Activated CD4-positive, alpha-beta T cell treated with anti-CD3 and anti-CD28 coated beads, Interleukin-2, Interleukin-6, amounts not matched to agents 100 ng/mL and 50 ng/mL, durations not matched to agents 16 hours and 8 hours (primary cell): ENCODE measurements around the gene DAGLA.

ENCODE experiments used
- DNase-seq: peaks from one replicate; pipeline ENCODE4 v3.0.0-alpha.2; 2020

DAGLA gene

DNA sequence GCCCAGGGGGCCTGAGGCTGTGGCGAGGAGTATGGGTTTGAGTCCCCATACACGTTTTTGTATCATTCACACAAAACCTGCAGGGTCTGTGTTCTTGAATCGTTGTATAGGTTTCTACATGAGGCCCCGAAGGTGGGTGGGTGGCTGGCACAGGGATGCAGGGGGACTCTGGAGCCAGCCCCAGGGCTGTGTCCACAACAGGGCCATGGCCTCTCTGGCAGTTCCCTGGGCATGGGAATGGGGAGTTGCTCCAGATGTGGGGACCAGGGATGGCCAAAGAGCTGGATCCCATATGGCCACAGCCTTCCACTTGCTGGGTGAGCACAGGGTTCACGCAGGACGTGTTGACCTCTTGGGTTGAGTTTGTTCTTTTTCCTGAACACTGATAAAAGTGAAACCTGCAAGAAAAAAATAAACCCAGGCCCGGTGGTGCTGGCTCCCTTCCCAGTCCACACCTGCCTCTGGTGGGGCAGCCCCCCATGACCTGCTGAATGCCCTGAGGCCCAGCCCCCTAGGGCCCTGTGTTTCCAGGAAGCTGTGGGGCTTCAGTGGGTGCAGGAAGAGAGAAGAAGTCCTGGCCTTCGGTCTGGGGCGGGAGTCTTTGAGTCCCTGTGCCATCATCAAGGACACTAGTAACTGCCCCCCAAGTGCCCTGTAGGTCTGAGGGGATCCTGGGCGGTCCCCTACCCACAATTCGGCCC lies 88.3 kb downstream of the DAGLA start:
- DNase-seq: no peak

- DNase-seq: no peak
Measured at GRCh38 chr11:61769169-61769920, 89.2 kb downstream of the DAGLA start.

DNA sequence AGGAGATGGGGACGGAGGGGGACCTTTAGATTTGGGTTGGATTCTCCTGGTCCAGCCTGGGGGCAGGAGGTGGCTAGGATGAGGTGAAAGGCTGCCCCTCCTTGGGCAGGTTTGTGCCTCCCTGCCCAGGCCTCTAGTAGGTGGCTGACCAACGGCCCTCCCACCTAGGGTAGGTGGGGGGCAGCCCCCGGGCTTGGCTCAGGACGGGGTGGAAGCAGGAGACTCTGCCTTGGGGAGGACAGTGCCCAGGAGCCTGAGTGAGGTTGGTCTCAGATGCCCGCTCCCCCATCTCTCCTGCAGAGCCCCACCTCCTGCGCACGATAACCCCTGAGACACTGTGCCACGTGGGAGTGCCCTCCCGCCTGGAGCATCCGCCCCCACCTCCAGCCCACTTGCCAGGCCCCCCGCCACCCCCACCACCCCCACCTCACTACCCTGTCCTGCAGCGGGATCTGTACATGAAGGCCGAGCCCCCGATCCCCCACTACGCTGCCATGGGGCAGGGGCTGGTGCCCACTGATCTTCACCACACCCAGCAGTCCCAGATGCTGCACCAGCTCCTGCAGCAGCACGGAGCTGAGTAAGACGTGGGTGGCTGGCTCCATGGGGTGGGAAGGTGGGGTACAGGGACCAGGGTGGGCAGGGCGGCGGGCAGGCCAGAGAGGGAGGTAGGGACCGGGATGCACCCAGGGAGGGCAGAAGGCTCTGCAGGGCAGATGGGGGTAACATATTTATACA lies 89.9 kb downstream of the DAGLA start:
- no peak for DNase-seq

DNA sequence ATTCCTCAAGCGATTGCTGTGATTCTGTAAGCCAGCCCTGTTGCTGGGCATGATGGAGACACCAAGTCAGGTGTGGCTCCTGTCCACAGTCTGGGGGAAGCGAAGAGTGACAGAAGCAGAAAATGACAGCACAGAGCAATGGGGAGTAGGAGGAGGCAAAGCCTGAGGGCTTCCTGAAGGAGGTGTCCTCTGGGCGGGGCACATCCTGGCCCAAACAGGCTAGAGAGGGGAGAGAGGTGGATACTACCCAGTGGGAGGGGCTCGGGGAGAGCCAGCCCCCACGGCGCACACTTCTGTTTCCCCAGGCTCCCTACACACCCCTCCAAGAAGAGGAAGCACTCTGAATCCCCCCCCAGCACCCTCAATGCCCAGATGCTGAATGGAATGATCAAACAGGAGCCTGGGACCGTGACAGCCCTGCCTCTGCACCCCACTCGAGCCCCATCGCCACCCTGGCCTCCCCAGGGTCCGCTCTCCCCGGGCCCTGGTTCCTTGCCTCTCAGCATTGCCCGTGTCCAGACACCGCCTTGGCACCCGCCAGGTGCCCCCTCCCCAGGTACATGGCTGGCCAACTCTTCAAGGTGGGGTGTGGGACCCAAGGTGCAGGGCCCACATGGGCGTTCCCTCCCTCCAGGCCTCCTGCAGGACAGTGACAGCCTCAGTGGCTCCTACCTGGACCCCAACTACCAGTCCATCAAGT lies 91.2 kb downstream of the DAGLA start:
- no peak for DNase-seq

GRCh38 chr11:61771985-61772455 lies 91.8 kb downstream of the DAGLA start:
- no peak for DNase-seq

DNA sequence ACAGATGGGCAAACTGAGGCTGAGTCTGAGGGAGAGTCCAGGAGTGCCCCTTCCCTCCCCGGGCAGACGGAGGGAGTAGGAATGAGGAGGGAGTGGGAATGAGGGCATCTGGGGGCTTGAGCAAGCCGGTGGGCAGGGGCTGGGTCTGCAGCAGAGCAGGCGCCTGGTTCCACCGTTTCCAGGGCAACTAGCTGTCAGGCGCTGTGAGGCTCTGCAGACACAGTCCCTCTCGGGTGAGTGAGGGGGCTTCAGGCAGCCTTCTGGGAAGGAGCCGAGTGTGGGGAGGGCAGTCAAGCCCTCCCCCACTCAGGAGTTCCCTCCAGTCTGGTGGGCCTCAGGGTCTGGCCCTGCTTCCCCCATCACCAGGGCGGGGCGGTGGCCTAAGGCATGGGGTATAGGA lies 93.2 kb downstream of the DAGLA start:
- no peak for DNase-seq

DNA sequence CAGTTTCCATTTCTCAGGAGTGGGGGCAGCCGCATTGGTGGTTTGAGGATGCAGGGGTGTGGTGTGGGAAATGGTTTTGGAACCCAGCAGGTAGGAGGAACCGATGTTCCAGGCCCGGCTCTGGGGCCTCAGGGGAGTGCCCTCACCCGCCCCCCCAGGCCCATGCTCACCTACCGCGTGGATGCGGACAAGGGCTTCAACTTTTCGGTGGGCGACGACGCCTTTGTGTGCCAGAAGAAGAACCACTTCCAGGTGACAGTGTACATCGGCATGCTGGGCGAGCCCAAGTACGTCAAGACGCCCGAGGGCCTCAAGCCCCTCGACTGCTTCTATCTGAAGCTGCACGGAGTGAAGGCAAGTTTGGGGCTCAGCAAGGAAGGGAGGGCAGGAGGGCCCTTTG lies 93.6 kb downstream of the DAGLA start:
- no peak for DNase-seq

GRCh38 chr11:61774411-61774810 lies 94.2 kb downstream of the DAGLA start:
- no peak for DNase-seq

- no peak for DNase-seq
Measured at GRCh38 chr11:61775106-61775505, 94.9 kb downstream of the DAGLA start.

- DNase-seq: no peak
Measured at GRCh38 chr11:61775606-61776554, 95.7 kb downstream of the DAGLA start.

DNA sequence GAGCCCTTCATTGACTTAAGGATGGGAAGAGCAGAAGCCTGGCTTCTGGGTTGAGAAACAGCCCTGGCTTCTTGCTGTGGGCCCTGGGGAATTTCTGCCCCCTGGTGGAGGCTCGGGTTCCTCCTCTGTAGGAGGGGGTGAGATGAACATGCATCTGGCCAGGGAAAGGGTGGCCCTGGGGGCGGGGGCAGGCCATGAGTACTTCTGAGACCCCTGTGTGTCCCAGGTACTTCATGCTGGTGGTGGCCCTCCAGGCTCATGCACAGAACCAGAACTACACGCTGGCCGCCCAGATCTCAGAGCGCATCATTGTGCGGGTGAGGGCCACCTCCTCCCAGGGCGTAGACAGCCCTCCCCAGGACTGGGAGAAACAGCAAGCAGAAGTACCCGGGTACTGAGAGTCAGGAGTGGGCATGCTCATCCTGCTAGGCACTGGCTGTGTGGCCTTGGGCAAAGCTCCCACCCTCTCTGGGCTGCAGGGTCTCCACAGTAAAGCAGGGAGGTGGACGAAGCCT lies 96.4 kb downstream of the DAGLA start:
- DNase-seq: peak; percentile 81

DNA sequence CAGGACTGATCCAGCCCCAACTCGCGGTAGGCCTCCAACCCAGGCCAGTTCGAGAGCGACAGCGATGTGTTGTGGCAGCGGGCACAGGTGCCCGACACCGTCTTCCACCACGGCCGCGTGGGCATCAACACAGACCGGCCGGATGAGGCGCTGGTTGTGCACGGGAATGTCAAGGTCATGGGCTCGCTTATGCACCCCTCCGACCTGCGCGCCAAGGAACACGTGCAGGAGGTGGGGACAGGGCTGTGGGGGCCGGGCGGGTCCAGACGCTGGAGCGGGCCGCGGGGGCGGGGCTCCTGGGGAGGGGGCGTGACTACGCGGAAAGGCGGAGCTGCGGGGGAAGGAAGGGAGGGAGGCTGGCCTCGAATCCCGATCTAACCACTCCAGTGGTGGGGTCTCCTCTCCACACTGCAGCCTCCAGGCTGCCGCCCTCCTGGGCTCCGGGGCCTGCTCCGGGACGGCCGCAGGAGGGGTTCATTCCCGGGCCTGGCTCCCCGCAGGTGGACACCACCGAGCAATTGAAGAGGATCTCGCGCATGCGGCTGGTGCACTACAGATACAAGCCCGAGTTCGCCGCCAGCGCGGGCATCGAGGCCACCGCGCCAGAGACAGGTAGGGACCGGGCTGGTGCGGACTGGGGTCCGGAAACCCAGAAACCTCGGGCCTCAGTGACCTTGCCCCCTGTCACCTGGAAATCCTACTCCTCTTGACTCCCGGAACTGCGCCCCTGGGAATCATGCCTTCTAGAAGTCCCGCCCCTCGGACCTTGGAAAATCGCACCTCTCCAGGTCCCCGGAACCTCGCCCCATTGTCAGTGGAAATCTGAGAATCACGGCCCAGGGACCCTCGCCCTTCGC lies 97.3 kb downstream of the DAGLA start:
- peak; percentile 63 for DNase-seq

DNA sequence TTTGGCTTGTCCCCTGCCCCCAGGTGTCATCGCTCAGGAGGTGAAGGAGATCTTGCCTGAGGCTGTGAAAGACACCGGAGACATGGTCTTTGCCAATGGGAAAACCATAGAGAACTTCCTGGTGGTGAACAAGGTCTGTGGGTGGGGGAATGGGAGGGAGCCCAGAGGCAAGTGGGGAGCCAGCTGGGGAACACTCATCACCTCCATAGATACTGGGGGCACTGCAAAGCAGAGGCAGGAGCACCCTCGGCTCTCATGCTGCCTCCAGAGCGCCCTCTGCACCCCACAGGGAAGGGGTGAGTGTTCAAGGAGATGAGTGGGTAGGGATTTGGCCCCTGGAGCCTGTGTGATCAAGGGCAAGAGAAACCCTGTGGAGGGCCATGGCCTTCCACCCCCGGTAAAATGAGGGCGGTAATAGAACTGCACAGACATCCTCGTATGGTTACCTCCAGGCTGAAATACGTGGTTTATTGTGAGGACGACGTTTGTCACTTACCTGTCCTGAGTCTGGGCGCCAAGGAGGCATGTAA lies 98.2 kb downstream of the DAGLA start:
- DNase-seq: no peak

GRCh38 chr11:61778920-61779650 lies 98.9 kb downstream of the DAGLA start:
- no peak for DNase-seq

- no peak for DNase-seq
Measured at GRCh38 chr11:61779666-61780525, 99.7 kb downstream of the DAGLA start.

DNA sequence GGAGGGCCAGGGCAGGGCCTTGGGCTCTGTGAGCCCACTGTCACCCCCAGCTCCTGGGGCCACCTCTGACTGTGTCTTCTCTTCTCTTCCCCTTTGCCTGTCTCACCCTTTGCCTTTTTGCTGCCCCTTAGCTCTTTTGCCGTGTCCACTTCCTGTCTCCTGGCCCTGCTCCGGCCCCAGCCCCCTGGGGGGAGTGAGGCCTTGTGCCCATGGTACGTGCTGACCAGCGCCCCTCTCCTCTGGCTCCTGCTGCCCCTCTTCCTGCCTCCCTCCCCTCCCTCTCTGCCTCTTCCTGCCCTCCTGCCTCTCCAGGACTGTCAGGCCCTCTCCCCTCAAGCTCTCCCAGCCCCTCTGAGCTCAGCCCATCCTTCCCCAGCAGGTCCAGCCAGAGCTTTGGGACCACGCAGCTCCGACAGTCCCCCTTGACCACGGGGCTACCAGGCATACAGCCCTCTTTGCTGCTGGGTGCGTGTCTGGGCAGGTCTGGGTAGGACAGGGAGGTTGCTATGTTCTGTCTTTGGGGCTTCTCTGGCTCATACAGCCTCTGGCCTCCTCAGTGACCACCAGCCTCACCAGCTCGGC lies 100.5 kb downstream of the DAGLA start:
- no peak for DNase-seq

DNA sequence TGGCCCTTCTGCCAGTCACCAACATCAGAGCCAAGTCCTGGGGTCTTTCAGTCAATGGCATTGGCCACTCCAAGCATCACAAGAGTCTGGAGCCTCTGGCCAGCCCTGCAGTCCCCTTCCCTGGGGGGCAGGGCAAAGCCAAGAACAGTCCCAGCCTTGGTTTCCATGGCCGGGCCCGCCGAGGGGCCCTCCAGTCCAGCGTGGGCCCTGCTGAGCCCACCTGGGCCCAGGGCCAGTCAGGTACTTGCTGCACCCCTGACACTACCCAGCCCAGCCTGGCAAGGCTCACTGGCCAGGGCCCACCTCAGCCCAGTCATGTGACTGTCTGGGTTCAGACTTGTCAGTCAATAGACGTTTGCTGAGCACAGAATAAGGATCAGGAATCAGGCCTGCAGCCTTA lies 101.4 kb downstream of the DAGLA start:
- no peak for DNase-seq

- DNase-seq: no peak
Measured at GRCh38 chr11:61782299-61782698, 102.1 kb downstream of the DAGLA start.
